OCI-LY3 (cell line): ENCODE data around the gene ARHGDIA.
A peak's percentile ranks its signal among the peaks of the same experiment; 100 is the strongest.

Experiments
- H2AFZ ChIP-seq: fragments of 200-600, 300-600 bp; shearing (Covaris generic); 2 replicates; pipeline ENCODE4 v1.6.0; 2014; ENCODE audit warnings: antibody characterized with exemption, low read depth, low read length
- H3K27ac ChIP-seq: fragments of 200-600, 300-600 bp; sonication (generic); 2 replicates; pipeline ENCODE4 v1.5.1; 2014; ENCODE audit warnings: mild to moderate bottlenecking, low read length, moderate library complexity, mixed read lengths
- H3K27me3 ChIP-seq: fragments of 200-600, 300-600 bp; sonication (generic); 2 replicates; pipeline ENCODE4 v1.6.1; 2014; ENCODE audit warnings: low read depth, low read length, mixed read lengths
- H3K36me3 ChIP-seq: fragments of 200-600, 300-600 bp; sonication (generic); replicated peaks from 2 replicates; pipeline ENCODE3; 2014; ENCODE audit warnings: low read depth, low read length, mixed read lengths
- H3K4me1 ChIP-seq: fragments of 300-600, 200-600 bp; sonication (generic); 2 replicates; pipeline ENCODE4 v1.6.1; 2014; ENCODE audit warnings: low read length, mixed read lengths
- H3K4me2 ChIP-seq: fragments of 200-600, 300-600 bp; sonication (generic); 2 replicates; pipeline ENCODE4 v1.6.1; 2014; ENCODE audit warnings: low read length, mixed read lengths
- H3K4me3 ChIP-seq: fragments of 300-600, 200-600 bp; sonication (generic); 2 replicates; pipeline ENCODE4 v1.5.1; 2014; ENCODE audit warnings: antibody characterized with exemption, mild to moderate bottlenecking, low read length, moderate library complexity
- H3K79me2 ChIP-seq: fragments of 300-600, 200-600 bp; shearing (Covaris generic); 2 replicates; pipeline ENCODE4 v1.6.1; 2014; ENCODE audit warnings: mild to moderate bottlenecking, low read length, mixed read lengths
- H3K9ac ChIP-seq: fragments of 300-600, 200-600 bp; shearing (Covaris generic); 2 replicates; pipeline ENCODE4 v1.6.0; 2014; ENCODE audit warnings: mild to moderate bottlenecking, low read length, moderate library complexity
- H3K9me3 ChIP-seq: fragments of 200-600, 300-600 bp; shearing (Covaris generic); 2 replicates; pipeline ENCODE4 v1.6.1; 2014; ENCODE audit warnings: low read length, mixed read lengths; ENCODE audit not compliant: insufficient read depth
- H4K20me1 ChIP-seq: fragments of 200-600, 300-600 bp; sonication (generic); 2 replicates; pipeline ENCODE4 v1.6.1; 2016; ENCODE audit warnings: low read length, mixed read lengths; ENCODE audit not compliant: insufficient read depth
- CTCF ChIP-seq: fragments of 200-600, 300-600 bp; sonication (generic); IDR thresholded peaks from 2 replicates; pipeline ENCODE4 v1.5.1; 2014; ENCODE audit warnings: antibody characterized with exemption, low read length, low read depth
- EZH2phosphoT487 ChIP-seq: fragments of 200-600 bp; shearing (Covaris generic); IDR thresholded peaks from 2 replicates; pipeline ENCODE4 v1.6.1; 2018; ENCODE audit warnings: antibody characterized with exemption, mixed run types, low read depth

Gene ARHGDIA

GRCh38 chr17:81895400-81895799 is 24.3 kb upstream of the ARHGDIA start:
- H3K9ac ChIP-seq: no peak overlapping the region
- H3K79me2 ChIP-seq: peaks cover 32% of the 10 kb centered on the region
- H3K27me3 ChIP-seq: no peaks in the 10 kb centered on the region
- H3K36me3 ChIP-seq: peaks cover 31% of the 10 kb centered on the region
- H3K4me2 ChIP-seq: no peak overlapping the region
- no peaks in the 10 kb centered on the region for H3K9me3 ChIP-seq
- no peak overlapping the region for H2AFZ ChIP-seq
- H3K4me1 ChIP-seq: peaks cover 4% of the 10 kb centered on the region
- H3K27ac ChIP-seq: no peak overlapping the region
- H4K20me1 ChIP-seq: no peaks in the 10 kb centered on the region
- no peak overlapping the region for H3K4me3 ChIP-seq
- TF ChIP-seq CTCF (no peak), EZH2phosphoT487 (no peak)

GRCh38 chr17:81891303-81891552 is 20.1 kb upstream of the ARHGDIA start:
- Histone ChIP-seq H3K4me2 (peak overlapping the region; percentile 94), H4K20me1 (no peaks in the 10 kb centered on the region)

GRCh38 chr17:81890447-81891302 is 19.5 kb upstream of the ARHGDIA start:
- Histone ChIP-seq H4K20me1 (0 out of 2 replicates have a peak, but pooled peaks cover under 1% of the 10 kb centered on the region), H2AFZ (no peak overlapping the region), H3K27me3 (no peaks in the 10 kb centered on the region), H3K4me3 (peak overlapping the region; percentile 99), H3K4me1 (peaks cover 11% of the 10 kb centered on the region), H3K4me2 (peak overlapping the region; percentile 94), H3K36me3 (peaks cover 51% of the 10 kb centered on the region), H3K79me2 (peaks cover 74% of the 10 kb centered on the region), H3K9me3 (no peaks in the 10 kb centered on the region), H3K9ac (peak overlapping the region; percentile 98), H3K27ac (peak overlapping the region; percentile 52)
- TF ChIP-seq CTCF (no peak), EZH2phosphoT487 (no peak)

More at GRCh38 chr17:81891303-81891552, 20.1 kb upstream of the ARHGDIA start:
- H3K4me3 ChIP-seq: peak overlapping the region; percentile 99
- no peaks in the 10 kb centered on the region for H3K27me3 ChIP-seq
- no peak for TF ChIP-seq CTCF
- TF ChIP-seq EZH2phosphoT487: no peak
- H3K79me2 ChIP-seq: peaks cover 70% of the 10 kb centered on the region
- H3K9ac ChIP-seq: peak overlapping the region; percentile 98
- H3K27ac ChIP-seq: peak overlapping the region; percentile 52
- H3K36me3 ChIP-seq: peaks cover 47% of the 10 kb centered on the region
- H3K9me3 ChIP-seq: no peaks in the 10 kb centered on the region
- no peak overlapping the region for H2AFZ ChIP-seq
- H3K4me1 ChIP-seq: peaks cover 11% of the 10 kb centered on the region

GRCh38 chr17:81889602-81890001 is 18.5 kb upstream of the ARHGDIA start:
- no peak overlapping the region for H2AFZ ChIP-seq
- H4K20me1 ChIP-seq: 0 out of 2 replicates have a peak, but pooled peaks cover 3% of the 10 kb centered on the region
- peaks cover 78% of the 10 kb centered on the region for H3K79me2 ChIP-seq
- H3K4me3 ChIP-seq: 0 out of 2 replicates have a peak overlapping the region, but pooled peaks have one; percentile 99
- peak overlapping the region; percentile 94 for H3K4me2 ChIP-seq
- H3K27me3 ChIP-seq: no peaks in the 10 kb centered on the region
- peaks cover 57% of the 10 kb centered on the region for H3K36me3 ChIP-seq
- no peak overlapping the region for H3K9ac ChIP-seq
- no peak for TF ChIP-seq EZH2phosphoT487
- no peak for TF ChIP-seq CTCF
- no peaks in the 10 kb centered on the region for H3K9me3 ChIP-seq
- H3K4me1 ChIP-seq: peaks cover 11% of the 10 kb centered on the region
- no peak overlapping the region for H3K27ac ChIP-seq
